Measurements from ENCODE around the gene UMODL1. TPM values are rescaled to one million over a fixed set of nuclear protein-coding genes. Genes with fewer than 3 reads are reported as not detected.

Gene UMODL1
- total RNA-seq, 2 experiments from 2014 or later, result 0.42 to 0.49 TPM

DNA sequence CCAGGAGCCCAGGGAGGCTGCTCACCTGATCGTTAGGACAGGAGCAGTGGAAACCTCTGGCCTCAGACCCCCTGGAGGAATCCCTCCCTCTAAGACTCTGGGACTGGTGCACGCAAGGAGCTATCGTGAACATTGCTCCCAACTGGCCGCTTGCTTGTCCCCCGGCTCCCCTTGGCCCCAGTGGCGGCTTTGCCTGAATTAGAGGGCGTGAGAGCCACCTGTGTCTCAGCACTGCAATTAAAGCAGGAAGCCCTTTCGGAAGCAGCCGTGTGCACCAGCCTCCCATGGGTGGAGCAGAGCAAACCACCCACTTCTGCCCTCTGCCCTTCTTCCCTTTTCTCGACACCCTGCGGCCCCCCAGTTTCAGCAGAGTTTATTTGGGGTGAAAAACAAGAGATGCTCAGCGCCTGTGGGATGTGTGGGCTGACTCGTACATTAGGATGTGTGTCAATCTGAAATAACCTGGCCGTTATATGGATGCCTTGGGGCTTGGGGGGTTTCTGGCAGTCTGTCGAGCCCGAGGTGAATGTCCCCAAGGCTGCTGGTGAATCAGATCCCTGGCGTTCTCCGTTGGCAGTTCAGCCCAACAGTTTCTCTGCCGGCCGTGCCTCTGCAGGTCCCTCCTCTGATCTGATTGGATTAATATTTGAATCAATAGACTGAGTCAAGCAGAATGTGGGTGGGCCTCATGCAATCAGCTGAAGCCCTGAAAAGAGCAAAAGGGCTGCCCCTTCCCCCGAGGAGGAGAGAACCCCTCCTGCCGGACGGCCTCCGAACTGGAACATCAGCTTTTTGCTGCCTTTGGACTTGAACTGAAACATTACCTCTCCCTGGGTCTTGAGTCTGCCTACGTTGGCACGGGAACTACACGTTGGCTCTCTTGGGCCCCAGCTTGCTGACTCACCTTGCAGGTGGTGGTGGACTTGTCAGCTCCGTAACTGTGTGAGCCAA is 7.3 kb upstream of the UMODL1 start:
- peak overlapping the region; percentile 81 for H3K4me3 Mint-ChIP-seq
- Histone ChIP-seq H3K27ac (ENCODE audit: low read depth in 1 of 2, low read length in 2 of 2) (peak overlapping the region; percentile 89 to 93), H3K4me1 (ENCODE audit: insufficient read depth, low read length) (peaks cover 54% of the 10 kb centered on the region), H3K36me3 (ENCODE audit: insufficient read depth, low read length) (no peaks in the 10 kb centered on the region), H3K4me3 (ENCODE audit: low read length) (peak overlapping the region; percentile 79), H3K9me3 (ENCODE audit: control insufficient read depth in 1 of 2, insufficient read depth in 1 of 2, low read length in 2 of 2) (no peaks in the 10 kb centered on the region), H3K27me3 (ENCODE audit: control insufficient read depth in 1 of 2, insufficient read depth in 2 of 2, low read length in 2 of 2) (no peaks in the 10 kb centered on the region)
- ChIA-PET POLR2A (interaction anchor here (0.7 to 3.9 kb wide), 18 partner anchors 9 to 829 kb away, joined by 3 to 88 read pairs (median 5); partner anchors contain the start of genes NDUFV3, PRDM15 and ZBTB21), CTCF (interaction anchor here (1.0 to 2.0 kb wide), 3 partner anchors 44 to 57 kb away, joined by 3 to 8 read pairs (median 4); no protein-coding TSS in a partner anchor)
- peak overlapping the region; percentile 98 for H3K27ac Mint-ChIP-seq
- DNase-seq (peak; percentile 33 to 81 (median 58)), ATAC-seq (ENCODE audit: poor library complexity) (peak; percentile 21)
- TF ChIP-seq, protein P1, sequence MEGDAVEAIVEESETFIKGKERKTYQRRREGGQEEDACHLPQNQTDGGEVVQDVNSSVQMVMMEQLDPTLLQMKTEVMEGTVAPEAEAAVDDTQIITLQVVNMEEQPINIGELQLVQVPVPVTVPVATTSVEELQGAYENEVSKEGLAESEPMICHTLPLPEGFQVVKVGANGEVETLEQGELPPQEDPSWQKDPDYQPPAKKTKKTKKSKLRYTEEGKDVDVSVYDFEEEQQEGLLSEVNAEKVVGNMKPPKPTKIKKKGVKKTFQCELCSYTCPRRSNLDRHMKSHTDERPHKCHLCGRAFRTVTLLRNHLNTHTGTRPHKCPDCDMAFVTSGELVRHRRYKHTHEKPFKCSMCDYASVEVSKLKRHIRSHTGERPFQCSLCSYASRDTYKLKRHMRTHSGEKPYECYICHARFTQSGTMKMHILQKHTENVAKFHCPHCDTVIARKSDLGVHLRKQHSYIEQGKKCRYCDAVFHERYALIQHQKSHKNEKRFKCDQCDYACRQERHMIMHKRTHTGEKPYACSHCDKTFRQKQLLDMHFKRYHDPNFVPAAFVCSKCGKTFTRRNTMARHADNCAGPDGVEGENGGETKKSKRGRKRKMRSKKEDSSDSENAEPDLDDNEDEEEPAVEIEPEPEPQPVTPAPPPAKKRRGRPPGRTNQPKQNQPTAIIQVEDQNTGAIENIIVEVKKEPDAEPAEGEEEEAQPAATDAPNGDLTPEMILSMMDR (IDR thresholded peaks at IDR 0.05), result no peak
- intact Hi-C loops (cut with DNase I, micrococcal nuclease), result loop anchor here (2.0 to 10.0 kb wide), 6 partner anchors 43 to 828 kb away; partner anchors contain the start of genes PRDM15 (in 2 of the 2), MX2 (in 1 of the 2) and NDUFV3 (in 1 of the 2)
- H3K36me3 Mint-ChIP-seq (ENCODE audit: low read depth), result no peaks in the 10 kb centered on the region
- H3K4me1 Mint-ChIP-seq (ENCODE audit: low read depth), result peaks cover 60% of the 10 kb centered on the region
- no peaks in the 10 kb centered on the region for H3K27me3 Mint-ChIP-seq
- no peaks in the 10 kb centered on the region for H3K9me3 Mint-ChIP-seq

DNA sequence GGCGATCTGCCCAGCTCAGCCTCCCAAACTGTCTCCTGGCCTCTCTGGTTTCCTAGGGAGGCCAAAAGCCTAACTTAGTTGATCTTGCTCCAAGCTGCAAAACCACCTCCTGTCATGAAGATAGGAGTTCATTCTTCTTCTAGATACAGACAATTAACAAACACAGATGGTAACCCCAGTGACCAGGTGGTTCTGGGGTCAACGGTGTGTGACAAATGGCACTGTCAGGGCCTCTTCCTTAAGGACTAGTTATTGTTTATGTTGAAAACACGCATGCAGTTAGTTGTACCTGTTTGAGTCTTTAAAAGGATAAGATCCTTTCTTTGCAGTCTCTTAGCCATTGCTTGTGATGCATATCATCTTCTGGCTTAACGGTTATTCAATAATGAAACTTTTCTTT is 4.6 kb upstream of the UMODL1 start:
- intact Hi-C loops (cut with DNase I, micrococcal nuclease), result loop anchor here in 1 of 2 experiments (10.0 kb wide), 1 partner anchor 168 kb away; no protein-coding TSS in a partner anchor
- no peaks in the 10 kb centered on the region for H3K27me3 Mint-ChIP-seq
- no peaks in the 10 kb centered on the region for H3K36me3 Mint-ChIP-seq (ENCODE audit: low read depth)
- CTCF ChIA-PET, result no interaction called here
- ATAC-seq (ENCODE audit: poor library complexity) (no peak), DNase-seq (no peak)
- H3K36me3 ChIP-seq (ENCODE audit: insufficient read depth, low read length), result no peaks in the 10 kb centered on the region
- H3K4me3 Mint-ChIP-seq, result peak overlapping the region; percentile 62
- peaks cover 42% of the 10 kb centered on the region for H3K4me1 Mint-ChIP-seq (ENCODE audit: low read depth)
- no peaks in the 10 kb centered on the region for H3K9me3 ChIP-seq (ENCODE audit: control insufficient read depth in 1 of 2, insufficient read depth in 1 of 2, low read length in 2 of 2)
- H3K4me3 ChIP-seq (ENCODE audit: low read length), result no peak overlapping the region
- H3K27ac ChIP-seq (ENCODE audit: low read depth in 1 of 2, low read length in 2 of 2), result no peak overlapping the region
- H3K4me1 ChIP-seq (ENCODE audit: insufficient read depth, low read length), result peaks cover 38% of the 10 kb centered on the region
- H3K27ac Mint-ChIP-seq, result peak overlapping the region; percentile 69
- POLR2A ChIA-PET, result no interaction called here
- H3K9me3 Mint-ChIP-seq, result no peaks in the 10 kb centered on the region
- TF ChIP-seq, protein P1 (IDR thresholded peaks at IDR 0.05), result no peak
- H3K27me3 ChIP-seq (ENCODE audit: control insufficient read depth in 1 of 2, insufficient read depth in 2 of 2, low read length in 2 of 2), result no peaks in the 10 kb centered on the region

DNA sequence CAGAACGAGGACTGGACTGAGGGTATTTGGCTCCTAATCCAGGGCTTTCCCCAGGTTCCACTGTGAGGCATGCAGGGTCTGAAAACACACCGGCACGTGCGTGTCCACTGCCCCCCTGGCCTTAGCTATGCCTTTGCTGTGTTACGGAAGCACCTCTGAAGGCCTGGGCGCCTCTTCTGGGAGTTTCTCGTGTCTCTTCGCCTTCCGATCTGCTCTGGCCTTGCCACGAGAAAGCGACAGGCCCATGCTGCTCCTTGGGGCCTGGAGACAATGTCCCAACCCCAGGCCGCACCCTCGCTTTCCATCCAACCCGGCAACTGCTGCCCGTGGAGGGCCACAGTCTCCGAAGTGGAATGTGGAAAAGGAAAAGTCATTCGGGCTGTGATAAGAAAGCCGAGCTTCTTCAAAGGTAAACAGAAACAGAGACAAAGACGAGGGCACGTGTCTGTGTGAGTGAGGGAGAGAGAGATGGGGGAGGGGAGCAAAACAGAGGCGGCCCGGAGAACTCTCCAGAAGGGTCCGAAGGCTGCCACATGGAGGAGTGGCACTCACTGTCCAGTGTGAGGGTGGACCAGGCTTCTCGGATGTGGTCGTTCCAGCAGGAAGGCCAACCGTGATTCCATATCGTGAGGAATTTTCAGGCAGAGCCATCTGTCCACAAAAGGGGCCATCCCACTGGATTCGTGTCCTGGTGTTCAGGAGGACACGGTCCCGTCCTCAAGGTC is 3.4 kb upstream of the UMODL1 start:
- Histone ChIP-seq H3K9me3 (ENCODE audit: control insufficient read depth in 1 of 2, insufficient read depth in 1 of 2, low read length in 2 of 2) (no peaks in the 10 kb centered on the region), H3K27me3 (ENCODE audit: control insufficient read depth in 1 of 2, insufficient read depth in 2 of 2, low read length in 2 of 2) (no peaks in the 10 kb centered on the region), H3K36me3 (ENCODE audit: insufficient read depth, low read length) (no peaks in the 10 kb centered on the region), H3K27ac (ENCODE audit: low read depth in 1 of 2, low read length in 2 of 2) (no peak overlapping the region), H3K4me1 (ENCODE audit: insufficient read depth, low read length) (peaks cover 26% of the 10 kb centered on the region), H3K4me3 (ENCODE audit: low read length) (no peak overlapping the region)
- TF ChIP-seq, protein P1 (IDR thresholded peaks at IDR 0.05), result no peak
- ChIA-PET CTCF (no interaction called here), POLR2A (no interaction called here)
- H3K27ac Mint-ChIP-seq, result no peak overlapping the region
- ATAC-seq (ENCODE audit: poor library complexity) (no peak), DNase-seq (no peak)
- no peaks in the 10 kb centered on the region for H3K9me3 Mint-ChIP-seq
- peaks cover 30% of the 10 kb centered on the region for H3K4me1 Mint-ChIP-seq (ENCODE audit: low read depth)
- H3K36me3 Mint-ChIP-seq (ENCODE audit: low read depth), result no peaks in the 10 kb centered on the region
- intact Hi-C loops (cut with DNase I, micrococcal nuclease), result loop anchor here in 1 of 2 experiments (10.0 kb wide), 1 partner anchor 167 kb away; no protein-coding TSS in a partner anchor
- no peak overlapping the region for H3K4me3 Mint-ChIP-seq
- no peaks in the 10 kb centered on the region for H3K27me3 Mint-ChIP-seq

Data from CD4-positive, alpha-beta T cell (primary cell).